Jurkat, Clone E6-1 (cell line): Measurements from ENCODE around the gene FAM114A1.
A peak's percentile ranks its signal among the peaks of the same experiment; 100 is the strongest.
"Not testable (repeated sequence)": the region's sequence is repeated elsewhere in the genome, so short reads cannot be mapped to it uniquely, and the experiment has no call there.

ENCODE experiments used
- DNase-seq: peaks from one replicate; pipeline ENCODE4 v3.0.0-alpha.2; 2011; ENCODE audit warnings: low read depth, low spot score
- H3K4me3 ChIP-seq: 2 replicates; pipeline ENCODE4 v1.5.1; 2011; ENCODE audit warnings: mild to moderate bottlenecking, low read length, control low read depth, moderate library complexity

The FAM114A1 gene

DNA sequence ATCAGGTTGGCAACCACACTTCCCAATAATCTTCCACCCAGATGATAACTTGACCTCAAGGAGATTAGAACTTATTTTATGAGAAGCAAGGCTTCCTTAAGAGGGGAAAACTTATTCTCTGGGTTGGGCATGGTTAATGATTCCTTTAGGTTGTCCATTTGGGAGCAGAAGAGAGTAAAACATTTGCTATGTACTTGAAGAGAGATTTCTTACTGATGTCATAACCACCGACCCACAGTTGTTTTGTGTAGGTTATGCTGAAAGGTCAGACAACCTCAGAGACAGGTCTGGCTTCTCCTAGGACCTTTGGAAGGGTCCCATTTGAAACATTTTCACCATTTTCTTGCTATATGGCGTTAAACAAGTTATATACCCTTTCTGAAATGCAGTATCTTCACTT, 56.1 kb downstream of the FAM114A1 start:
- no peak for DNase-seq
- H3K4me3 ChIP-seq = no peak overlapping the region

DNA sequence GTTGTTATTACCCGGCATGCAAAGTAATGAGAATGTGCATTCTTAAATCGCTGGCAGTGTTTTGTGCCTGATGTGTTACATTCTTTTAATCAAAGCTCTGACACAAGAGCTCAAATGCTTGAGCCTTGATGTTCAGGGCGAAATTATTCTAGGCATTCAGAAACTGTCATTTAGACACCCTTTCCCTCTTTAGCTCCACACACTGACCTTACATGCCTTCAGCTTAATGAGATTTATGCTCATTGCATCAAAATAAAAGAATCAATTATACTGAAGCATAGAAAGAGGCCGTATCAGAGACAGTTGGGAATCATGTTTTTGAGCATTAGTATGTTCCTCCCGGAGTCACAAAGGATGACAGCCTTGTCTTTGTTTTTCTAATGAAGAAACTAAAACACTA, 56.7 kb downstream of the FAM114A1 start:
- DNase-seq = no peak

DNA sequence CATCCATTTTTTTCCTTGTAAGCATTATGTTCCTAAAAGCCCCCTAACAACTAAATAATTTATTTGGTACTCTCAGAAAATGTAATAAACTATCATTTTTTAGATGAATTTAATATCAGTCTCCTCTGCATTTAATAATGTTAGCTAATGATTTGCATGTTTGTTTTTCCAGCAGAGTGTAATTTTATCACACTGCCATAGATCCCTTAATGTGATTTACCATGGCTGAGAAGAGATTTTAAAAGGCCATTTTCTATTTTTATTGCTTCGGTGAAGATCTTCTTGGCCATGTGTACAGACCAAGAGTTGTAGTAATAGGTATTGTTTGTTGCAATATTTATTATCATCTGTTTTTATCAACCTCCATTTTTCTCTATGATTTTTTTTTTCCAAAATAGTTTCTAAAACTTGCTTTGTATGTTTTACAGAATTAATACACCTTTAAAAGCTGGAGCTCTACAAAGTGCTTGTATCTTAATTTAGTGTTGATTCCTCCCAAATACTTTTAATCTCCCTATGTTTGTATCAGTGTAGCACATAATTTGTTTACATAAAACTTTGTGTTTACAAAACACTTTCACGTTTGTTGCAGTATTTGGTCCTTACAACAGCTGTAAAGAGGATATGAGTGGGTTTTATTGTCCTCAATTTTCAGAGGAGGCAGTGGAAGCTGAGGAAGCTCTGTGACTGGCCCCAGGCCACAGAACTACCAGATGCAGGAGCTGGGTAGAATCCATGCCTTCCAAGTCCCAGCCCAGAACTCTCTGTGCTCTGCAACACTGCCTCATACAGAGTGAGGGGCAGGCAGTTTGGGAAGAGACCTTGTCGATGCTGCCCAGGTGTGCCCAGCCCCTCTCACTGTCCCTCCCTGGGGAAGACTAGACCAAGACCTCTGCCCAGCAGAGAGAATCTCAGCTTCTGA, 58.1 kb downstream of the FAM114A1 start:
- DNase-seq = no peak
- no peak overlapping the region for H3K4me3 ChIP-seq

More for the DNA sequence above, 56.7 kb downstream of the FAM114A1 start:
- no peak overlapping the region for H3K4me3 ChIP-seq

DNA sequence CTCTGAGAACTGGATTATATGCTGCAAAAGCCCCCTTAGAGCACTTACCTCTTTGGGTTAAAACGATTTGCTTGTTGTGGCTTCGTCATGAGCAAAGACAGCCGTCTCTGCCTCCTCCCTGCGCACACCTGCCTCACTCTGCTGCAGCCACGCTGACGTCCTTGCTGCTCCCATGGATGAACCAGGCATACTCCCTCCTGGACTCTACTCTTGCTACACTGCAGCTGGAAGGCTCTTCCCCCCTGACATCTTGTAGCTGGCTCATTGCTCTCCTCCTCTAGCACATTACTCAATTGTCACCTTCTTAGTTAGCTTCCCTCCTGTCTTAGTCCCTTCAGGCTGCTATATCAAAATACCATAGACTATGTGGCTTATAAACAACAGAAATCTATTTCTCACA, 59.3 kb downstream of the FAM114A1 start:
- no peak overlapping the region for H3K4me3 ChIP-seq
- no peak for DNase-seq

DNA sequence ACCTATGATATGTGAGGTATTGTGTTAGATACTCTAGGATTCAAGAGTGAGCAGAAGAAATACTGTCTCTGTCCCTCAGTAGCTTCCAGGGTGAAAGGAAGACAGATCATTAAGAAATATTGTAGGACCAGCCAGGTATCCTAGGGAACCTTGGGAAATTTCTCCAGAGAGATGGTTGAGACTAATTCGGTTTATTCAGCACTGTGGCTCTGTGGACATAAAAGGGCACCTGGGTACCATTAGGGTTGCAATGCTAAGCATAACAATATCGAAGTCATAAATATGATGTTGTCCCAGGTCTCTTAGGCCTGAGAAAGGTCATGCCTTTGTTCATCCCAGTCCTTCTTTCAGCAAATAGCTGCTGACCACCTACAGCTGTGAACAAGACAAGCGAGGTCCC, 61.0 kb downstream of the FAM114A1 start:
- H3K4me3 ChIP-seq = no peak overlapping the region
- DNase-seq = no peak

DNA sequence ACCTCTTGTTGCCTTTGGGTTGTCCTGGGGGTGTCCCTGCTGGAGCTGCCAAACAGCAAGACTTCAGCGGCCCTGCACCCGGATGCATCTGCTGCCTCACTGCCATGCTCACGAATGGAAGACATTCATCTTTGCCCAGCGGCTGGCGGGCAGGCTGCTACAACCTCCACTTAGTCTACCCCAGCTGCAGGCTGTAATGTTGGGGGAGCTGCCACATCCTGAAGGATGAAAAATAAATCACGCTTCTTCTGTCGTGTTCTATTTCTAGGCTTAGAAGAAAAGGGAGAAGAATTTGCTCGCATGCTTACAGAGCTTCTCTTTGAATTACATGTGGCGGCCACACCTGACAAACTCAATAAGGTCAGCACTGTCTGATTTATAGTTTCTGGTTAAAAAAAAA, 61.4 kb downstream of the FAM114A1 start:
- no peak for DNase-seq

DNA sequence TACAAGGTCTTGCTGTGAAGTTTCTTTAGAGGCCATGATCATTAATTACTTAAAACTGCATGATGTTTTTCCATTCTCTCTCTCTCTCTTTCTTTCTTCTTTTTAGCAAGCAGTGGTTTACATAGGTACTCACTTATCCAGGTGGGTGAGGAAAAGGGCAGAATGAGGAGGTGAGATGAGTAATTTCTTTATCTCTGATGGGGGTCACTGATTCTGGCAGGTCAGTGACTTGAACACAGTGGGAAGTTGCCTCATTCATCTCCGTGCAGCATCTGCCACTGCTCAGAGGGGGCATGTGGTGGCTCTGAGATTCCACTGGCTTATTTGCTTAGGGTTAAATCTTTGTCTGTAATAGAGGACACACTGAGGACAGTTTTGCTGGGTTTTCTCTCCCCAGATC, 62.6 kb downstream of the FAM114A1 start:
- no peak for DNase-seq
- no peak overlapping the region for H3K4me3 ChIP-seq

More for the DNA sequence above, 61.4 kb downstream of the FAM114A1 start:
- no peak overlapping the region for H3K4me3 ChIP-seq

DNA sequence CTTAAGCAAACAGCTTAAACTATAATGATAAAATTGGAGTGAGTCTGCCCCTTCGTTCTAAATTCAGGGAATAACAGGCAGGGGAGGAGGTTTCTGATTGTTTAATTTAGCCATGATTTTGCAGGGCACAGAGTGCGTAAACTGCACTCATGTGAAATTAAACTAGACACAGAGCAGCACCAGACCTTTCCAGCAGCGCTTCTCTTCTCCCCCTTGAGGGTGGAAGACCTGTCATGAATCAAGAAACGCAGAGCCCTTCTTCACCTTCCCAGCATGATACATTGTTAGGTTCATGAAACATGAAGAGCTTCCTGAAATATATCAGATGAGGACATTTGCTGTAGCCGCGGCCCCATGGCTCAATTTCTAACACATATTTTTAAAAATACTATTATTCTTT, 63.1 kb downstream of the FAM114A1 start:
- H3K4me3 ChIP-seq = no peak overlapping the region
- no peak for DNase-seq

DNA sequence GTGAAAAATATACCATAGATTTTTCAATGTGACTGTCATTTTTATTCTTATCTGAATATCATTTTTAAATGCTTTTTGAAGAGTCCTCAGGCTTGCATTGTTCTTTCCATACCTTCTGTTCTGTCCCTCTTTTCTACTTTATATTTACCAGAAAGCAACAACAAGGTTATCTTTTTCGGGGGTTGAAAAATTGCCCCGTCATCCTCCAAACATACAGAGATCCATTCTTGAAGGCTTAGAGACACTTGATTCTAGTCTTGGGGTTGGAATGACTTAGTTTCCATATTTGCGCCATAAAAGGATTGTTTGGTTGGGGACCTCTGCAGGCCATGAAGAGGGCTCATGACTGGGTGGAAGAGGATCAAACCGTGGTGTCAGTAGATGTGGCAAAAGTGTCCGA, 63.5 kb downstream of the FAM114A1 start:
- no peak overlapping the region for H3K4me3 ChIP-seq
- no peak for DNase-seq

DNA sequence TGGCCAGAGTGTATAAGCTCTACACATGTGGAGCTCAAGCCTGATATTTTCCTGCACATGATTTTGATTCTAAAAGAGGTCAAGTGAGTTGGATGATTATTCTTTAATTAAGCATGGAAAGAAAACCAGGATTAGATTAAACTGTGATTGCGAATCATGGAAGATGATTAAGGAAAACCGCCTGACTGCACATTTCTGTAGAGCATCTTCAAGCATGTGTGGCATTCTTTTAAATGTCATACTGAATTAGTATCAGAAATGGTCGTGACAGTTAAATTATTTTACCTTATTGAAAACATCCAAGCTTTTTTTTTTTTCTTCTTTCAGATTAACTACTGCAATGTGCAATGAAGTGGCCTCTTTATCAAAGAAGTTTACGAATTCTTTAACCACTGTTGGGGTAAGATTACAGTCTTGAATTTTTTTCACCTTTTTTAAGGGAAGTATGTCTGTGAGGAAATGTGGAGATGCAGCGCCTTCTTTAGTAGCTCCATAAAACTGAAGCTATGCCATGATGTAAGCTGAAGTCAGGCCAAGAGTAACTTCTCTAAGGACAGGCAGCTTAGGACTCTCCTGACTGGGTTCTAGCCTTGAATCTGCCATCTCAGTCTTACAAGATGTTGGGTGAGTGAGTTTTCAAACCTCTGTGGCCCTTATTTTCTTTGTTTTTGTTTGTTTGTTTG, 67.9 kb downstream of the FAM114A1 start:
- DNase-seq = no peak
- H3K4me3 ChIP-seq = no peak overlapping the region

DNA sequence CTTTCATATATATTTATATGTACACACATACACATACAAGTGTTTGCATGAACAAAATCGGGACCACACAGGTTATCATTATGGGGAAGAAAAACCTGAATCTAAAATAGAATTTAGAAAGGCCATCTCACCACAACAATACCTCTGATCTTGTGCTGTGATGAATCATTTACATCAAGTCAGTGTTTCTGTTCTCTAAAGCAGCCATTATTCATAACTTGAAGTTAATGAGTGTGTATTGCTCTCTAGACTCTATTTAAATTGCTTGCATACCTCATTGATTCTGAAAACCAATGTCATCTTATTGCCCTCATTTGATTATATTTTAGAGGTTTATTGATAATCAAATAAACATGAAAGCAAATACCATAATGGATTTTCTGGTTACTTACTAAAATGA, 71.6 kb downstream of the FAM114A1 start:
- DNase-seq = no peak
- no peak overlapping the region for H3K4me3 ChIP-seq

DNA sequence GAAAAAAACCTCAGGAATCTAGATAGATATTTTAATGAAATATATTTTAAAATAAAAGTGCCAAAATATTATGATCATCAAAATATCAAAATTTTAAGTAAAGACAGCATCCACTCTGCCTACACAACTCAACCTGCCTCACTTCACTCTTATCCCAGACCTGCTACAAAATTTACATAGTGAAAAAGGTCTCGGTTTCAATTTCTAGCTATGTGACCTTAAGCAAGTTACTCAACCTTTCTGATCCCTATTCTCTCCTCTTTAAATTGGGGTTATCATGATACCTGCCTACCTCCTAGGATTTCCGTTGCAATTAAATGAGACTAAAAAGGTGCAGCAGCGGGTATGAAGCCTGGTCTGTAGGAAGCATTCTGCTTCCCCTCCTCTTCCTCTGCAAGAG, 72.9 kb downstream of the FAM114A1 start:
- DNase-seq = no peak
- no peak overlapping the region for H3K4me3 ChIP-seq

DNA sequence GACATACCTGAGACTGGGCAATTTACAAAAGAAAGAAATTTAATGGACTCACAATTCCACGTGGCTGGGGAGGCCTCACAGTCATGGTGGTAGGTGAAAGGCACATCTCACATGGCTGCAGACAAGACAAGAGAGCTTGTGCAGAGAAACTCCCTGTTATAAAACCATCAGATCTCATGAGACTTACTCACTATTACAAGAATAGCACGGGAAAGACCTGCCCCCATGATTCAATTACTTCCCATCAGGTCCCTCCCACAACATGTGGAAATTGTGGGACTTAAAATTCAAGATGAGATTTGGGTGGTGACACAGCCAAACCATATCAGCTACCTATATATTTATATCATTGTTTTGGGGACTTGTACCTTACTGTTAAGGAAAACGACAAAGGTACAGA, 74.3 kb downstream of the FAM114A1 start:
- H3K4me3 ChIP-seq, DNase-seq: not testable (repeated sequence)

DNA sequence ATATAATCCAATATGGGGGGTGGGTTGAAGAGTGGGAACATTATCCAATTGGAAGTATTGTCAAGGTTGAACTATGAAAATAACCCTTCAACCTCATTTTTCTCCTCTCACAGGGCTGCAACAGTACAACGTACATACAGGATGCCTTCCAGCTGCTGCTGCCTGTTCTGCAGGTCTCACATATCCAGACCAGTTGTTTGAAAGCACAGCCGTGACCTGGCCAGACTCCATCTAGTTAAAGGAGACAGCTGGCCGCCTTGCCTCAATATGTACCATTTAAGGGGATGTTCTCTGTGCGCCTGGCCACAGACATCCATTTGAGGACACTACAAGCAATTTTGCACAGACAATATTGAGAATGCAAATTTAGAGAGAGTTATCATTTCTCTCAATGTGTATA, 75.7 kb downstream of the FAM114A1 start:
- H3K4me3 ChIP-seq = no peak overlapping the region
- DNase-seq = no peak

DNA sequence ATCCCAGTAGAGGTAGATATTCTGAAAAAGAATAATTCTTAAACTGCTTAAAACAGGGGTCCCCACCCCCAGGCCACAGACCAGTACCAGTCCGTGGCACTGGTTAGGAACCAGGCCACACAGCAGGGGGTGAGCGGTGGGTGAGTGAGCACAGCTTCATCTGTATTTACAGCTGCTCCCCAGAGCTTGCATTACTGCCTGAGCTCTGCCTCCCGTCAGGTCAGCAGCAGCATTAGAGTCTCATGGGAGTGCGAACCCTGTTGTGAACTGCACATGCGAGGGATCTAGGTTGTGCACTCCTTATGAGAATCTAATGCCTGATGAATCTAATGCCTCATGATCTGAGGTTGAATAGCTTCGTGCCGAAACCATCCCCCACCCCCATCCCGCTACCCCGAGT, 76.8 kb downstream of the FAM114A1 start:
- DNase-seq = no peak
- no peak overlapping the region for H3K4me3 ChIP-seq

DNA sequence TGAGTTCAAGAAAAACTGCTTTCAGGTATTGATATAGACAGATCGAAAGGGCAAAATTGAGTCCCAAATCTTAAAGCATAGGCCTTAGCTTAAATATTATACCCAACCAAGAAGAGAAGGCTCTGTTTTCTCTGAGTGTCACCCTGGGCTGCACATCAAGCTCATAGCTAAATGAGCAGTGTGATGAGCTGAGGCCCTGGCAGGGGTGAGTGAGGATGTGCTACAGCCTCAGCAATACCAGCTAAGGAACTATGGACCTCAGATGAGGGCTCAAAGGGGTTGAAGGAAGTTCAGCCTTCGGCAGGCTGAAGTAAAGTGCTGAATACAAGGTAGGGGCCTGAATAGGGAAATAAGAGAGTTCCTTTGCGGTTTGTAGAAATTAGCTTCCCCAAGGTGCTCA, 79.3 kb downstream of the FAM114A1 start:
- no peak for DNase-seq
- no peak overlapping the region for H3K4me3 ChIP-seq

DNA sequence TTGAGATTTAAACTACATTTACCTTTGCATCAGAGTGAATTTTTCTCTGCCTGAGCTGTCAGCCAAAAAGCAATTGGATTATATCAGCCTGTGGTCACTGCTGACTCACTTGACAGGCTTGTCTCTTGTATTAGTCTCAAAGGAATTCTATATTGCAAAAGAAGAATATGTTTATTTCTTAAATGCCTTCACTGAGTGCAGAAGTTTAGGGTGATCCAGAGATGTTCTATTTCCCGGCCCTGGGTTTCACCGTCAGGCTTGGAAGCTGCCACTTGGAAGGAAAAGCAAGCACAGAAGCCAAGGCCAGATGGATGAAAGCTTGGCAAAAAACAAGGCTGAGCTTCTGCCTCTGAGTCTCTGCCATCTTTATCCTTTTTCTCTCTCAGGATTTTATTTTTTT, 80.9 kb downstream of the FAM114A1 start:
- DNase-seq = no peak

DNA sequence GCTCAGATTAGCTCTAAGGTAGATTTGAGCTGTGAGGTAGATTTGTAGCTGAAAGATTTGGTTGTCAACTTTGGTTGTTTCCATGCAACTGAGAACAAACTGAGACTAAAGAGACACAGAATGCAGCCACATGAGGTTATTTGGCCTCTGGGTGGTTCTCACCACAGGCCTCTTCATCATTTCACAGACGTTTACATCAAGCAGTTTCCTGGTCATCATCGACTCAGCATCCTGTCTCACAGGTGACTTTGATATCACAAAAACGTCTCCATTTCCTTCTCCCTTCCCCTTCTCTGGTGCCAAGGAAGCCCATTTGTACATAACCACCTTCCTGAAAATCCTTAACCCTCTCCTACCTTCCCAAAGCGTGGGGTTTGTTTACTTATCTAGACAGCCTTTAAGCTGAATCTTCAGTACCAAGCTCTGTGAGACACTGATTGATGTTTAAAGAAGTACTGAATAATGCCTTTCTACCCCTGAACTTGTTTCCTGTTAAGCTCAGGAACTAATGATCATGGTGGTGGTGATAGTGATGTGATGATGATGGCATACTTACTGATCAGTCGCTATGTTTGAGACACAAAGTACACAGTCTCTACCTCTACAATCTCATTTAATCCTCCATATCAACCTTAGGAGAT, 81.9 kb downstream of the FAM114A1 start:
- peak; percentile 3 for DNase-seq
- no peak overlapping the region for H3K4me3 ChIP-seq

More for the DNA sequence above, 80.9 kb downstream of the FAM114A1 start:
- H3K4me3 ChIP-seq = no peak overlapping the region

DNA sequence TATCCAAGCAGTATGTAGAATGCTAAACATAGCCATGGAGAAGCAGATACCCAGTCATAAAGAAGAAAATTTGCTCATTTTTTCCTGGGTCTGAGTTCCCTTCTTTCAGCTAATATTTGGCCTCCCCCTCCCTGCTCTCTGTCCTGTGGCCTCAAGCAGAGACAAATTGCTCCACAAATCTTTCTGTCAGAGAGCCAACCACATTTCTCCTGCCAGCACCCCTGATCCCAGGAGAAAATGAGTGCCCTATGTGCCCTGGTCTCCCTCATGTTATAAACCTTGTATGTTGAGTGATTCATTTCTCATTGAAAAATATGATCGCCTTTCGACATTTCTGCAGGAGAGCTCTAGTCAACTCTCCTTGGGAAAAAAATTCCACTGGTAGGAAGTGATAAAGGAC, 82.6 kb downstream of the FAM114A1 start:
- no peak for DNase-seq
- no peak overlapping the region for H3K4me3 ChIP-seq

DNA sequence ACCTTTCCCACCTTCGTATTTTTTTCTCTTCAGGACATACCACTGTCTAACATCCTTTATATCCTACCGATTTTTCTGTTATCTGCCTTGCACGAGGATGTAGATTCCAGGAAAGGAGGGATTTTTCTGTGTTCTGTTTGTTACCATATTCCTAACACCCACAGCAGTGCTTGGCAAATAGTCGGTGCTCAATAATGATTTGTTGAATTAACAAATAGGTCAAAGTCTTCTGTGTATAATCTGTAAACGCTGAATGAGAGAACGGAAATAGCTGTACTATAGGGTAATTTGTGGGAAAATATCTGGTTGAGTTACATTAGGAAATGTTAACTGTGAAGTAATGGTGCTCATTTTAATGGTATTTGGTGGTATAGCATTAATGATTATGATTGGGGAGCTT, 83.1 kb downstream of the FAM114A1 start:
- H3K4me3 ChIP-seq = no peak overlapping the region
- no peak for DNase-seq
